Measurements from ENCODE around the gene RHBDF2. TPM values are rescaled to one million over a fixed set of nuclear protein-coding genes. Genes with fewer than 3 reads are reported as not detected.

Gene RHBDF2
- total RNA-seq, 1 experiment from 2014 or later: 52.3 TPM

GRCh38 chr17:76495663-76496400, 5.4 kb downstream of the RHBDF2 start:
- DNase-seq (no peak), ATAC-seq (no peak)
- no peak overlapping the region for H3K4me3 ChIP-seq (ENCODE audit: low read length)
- H3K27me3 ChIP-seq (ENCODE audit: low read length): no peaks in the 10 kb centered on the region
- H3K9me3 ChIP-seq (ENCODE audit: low read length): no peaks in the 10 kb centered on the region
- intact Hi-C loops (cut with micrococcal nuclease): no loop called here
- peaks cover 39% of the 10 kb centered on the region for H3K4me1 ChIP-seq (ENCODE audit: insufficient read depth, low read length)
- ChIA-PET CTCF (no interaction called here), POLR2A (ENCODE audit: unreplicated experiment) (interaction anchor here (0.6 kb wide), 1 partner anchor 22 kb away, joined by 9 read pairs; no protein-coding TSS in a partner anchor)
- H3F3A ChIP-seq (ENCODE audit: low read length, unreplicated experiment): no peaks in the 10 kb centered on the region
- no TSS peak for BruUV-seq (replicated peaks)
- H4K20me1 ChIP-seq (ENCODE audit: low read length): peaks cover 7% of the 10 kb centered on the region; the same call in 1 of the 2 replicates
- H3K27ac ChIP-seq (ENCODE audit: low read length): no peak overlapping the region
- H3K9me2 ChIP-seq (replicated peaks; ENCODE audit: low read length): no peaks in the 10 kb centered on the region
- H3K9ac ChIP-seq (ENCODE audit: low read length): no peak overlapping the region
- peaks cover 48% of the 10 kb centered on the region for H3K79me2 ChIP-seq (ENCODE audit: low read length)
- H3K4me2 ChIP-seq (ENCODE audit: low read length): no peak overlapping the region
- TF ChIP-seq EZH2phosphoT487 (IDR thresholded peaks at IDR 0.05; ENCODE audit: borderline replicate concordance, low read length): no peak
- no peak for TF ChIP-seq CTCF (conservative IDR thresholded peaks at IDR 0.05; ENCODE audit: low read depth, low read length)
- H3K36me3 ChIP-seq (ENCODE audit: low read depth, low read length): no peaks in the 10 kb centered on the region
- H2AFZ ChIP-seq (ENCODE audit: low read length): no peak overlapping the region

- H2AFZ ChIP-seq (ENCODE audit: low read length): no peak overlapping the region
These were observed 7.6 kb downstream of the RHBDF2 start for GRCh38 chr17:76493505-76494167.

More at GRCh38 chr17:76493505-76494167, 7.6 kb downstream of the RHBDF2 start:
- no peak overlapping the region for H3K4me3 ChIP-seq (ENCODE audit: low read length)
- POLR2A ChIA-PET (ENCODE audit: unreplicated experiment): no interaction called here
- CTCF ChIA-PET: no interaction called here
- no peak overlapping the region for H3K9ac ChIP-seq (ENCODE audit: low read length)
- H3F3A ChIP-seq (ENCODE audit: low read length, unreplicated experiment): no peaks in the 10 kb centered on the region
- no peak for TF ChIP-seq EZH2 (IDR thresholded peaks at IDR 0.05; ENCODE audit: low read length, unreplicated experiment)
- no peak for TF ChIP-seq CTCF (conservative IDR thresholded peaks at IDR 0.05; ENCODE audit: low read depth, low read length)
- no peak for TF ChIP-seq EZH2phosphoT487 (IDR thresholded peaks at IDR 0.05; ENCODE audit: borderline replicate concordance, low read length)
- peak overlapping the region; percentile 32; the same call in 1 of the 2 replicates for H3K27ac ChIP-seq (ENCODE audit: low read length)
- intact Hi-C loops (cut with micrococcal nuclease): no loop called here
- no peaks in the 10 kb centered on the region for H3K36me3 ChIP-seq (ENCODE audit: low read depth, low read length)
- BruUV-seq (replicated peaks): no TSS peak
- peaks cover 7% of the 10 kb centered on the region; the same call in 1 of the 2 replicates for H4K20me1 ChIP-seq (ENCODE audit: low read length)
- H3K79me2 ChIP-seq (ENCODE audit: low read length): peaks cover 26% of the 10 kb centered on the region
- peak overlapping the region; percentile 8; the same call in 1 of the 2 replicates for H3K4me2 ChIP-seq (ENCODE audit: low read length)
- H3K9me2 ChIP-seq (replicated peaks; ENCODE audit: low read length): no peaks in the 10 kb centered on the region
- ATAC-seq (no peak), DNase-seq (no peak)
- H3K27me3 ChIP-seq (ENCODE audit: low read length): no peaks in the 10 kb centered on the region
- H3K9me3 ChIP-seq (ENCODE audit: low read length): no peaks in the 10 kb centered on the region
- H3K4me1 ChIP-seq (ENCODE audit: insufficient read depth, low read length): peaks cover 24% of the 10 kb centered on the region
